Mesodermal cell (in vitro differentiated cells): Measurements from ENCODE around the gene RGMA.
"Not testable (repeated sequence)": the region's sequence is repeated elsewhere in the genome, so short reads cannot be mapped to it uniquely, and the experiment has no call there.

Experiments used
- H3K27ac ChIP-seq: 2 replicates; pipeline ENCODE4 v1.7.0; 2013; ENCODE audit warnings: mild to moderate bottlenecking, low read depth, low read length, moderate library complexity; ENCODE audit not compliant: severe bottlenecking
- H3K36me3 ChIP-seq: 2 replicates; pipeline ENCODE4 v1.7.1; 2013; ENCODE audit warnings: mild to moderate bottlenecking, low read length, moderate library complexity; ENCODE audit not compliant: control insufficient read depth, insufficient read depth
- H3K4me1 ChIP-seq: one replicate; pipeline ENCODE4 v1.7.1; 2013; ENCODE audit warnings: mild to moderate bottlenecking, low read length; ENCODE audit not compliant: insufficient read depth, control insufficient read depth, poor library complexity, severe bottlenecking
- H3K4me3 ChIP-seq: 2 replicates; pipeline ENCODE4 v1.7.0; 2013; ENCODE audit warnings: low read length, control low read depth, mild to moderate bottlenecking; ENCODE audit not compliant: insufficient read depth, poor library complexity, severe bottlenecking; ENCODE audit errors: extremely low read depth
- H3K9me3 ChIP-seq: 2 replicates; pipeline ENCODE4 v1.7.1; 2013; ENCODE audit warnings: mild to moderate bottlenecking, low read length, moderate library complexity; ENCODE audit not compliant: control insufficient read depth
- WGBS, 2 experiments: methylation state at CpG; one replicate each; pipeline ENCODE4 v1.1.5; 2013; ENCODE audit warnings: missing lambda C conversion rate in 2 of 2; ENCODE audit not compliant: insufficient coverage in 2 of 2; 5-methylcytosine and 5-hydroxymethylcytosine counted together

Gene RGMA

DNA sequence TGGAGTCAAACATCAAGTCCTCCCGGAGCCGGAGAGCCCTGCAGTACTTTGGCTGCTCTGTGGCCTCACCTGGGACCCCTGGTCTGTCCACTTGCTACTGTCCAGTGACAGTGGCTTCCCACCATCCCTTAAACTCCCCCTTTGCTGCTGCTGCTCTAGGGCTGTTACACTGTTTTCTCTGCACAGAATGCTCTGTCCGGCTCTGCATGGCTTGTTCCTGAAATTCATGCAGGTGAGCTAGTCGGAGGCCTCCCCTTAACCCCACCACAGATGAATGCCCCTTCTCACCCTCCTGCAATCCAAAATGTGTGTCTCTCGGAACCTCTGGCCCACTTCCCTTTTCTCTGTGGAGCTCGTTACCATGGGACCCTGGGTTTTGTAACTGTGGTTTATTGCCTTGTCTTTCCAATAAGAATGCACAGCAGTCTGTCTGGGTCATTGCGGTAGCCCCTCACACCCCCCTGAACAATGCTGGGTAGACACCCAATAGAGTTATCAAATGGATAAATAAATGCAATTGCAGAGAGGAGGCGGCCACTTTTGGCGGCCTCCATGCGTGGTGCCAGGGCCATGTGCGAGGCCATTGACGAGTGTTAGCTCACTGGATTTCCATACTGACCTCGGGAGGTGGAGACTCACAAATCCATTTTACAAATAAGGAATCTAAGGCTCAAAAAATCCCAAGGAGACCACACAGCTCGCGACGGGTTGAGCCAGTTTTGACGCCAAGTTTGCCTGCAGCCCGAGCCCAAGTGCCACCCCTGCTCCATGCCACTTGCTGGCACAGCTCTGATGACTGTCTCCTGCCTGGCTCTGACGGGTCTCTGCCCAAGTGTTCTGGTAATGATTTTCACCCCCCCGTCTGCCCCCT lies 48.5 kb downstream of the RGMA start:
- Histone ChIP-seq H3K9me3 (no peaks in the 10 kb centered on the region), H3K27ac (no peak overlapping the region), H3K36me3 (peaks cover 4% of the 10 kb centered on the region), H3K4me3 (no peak overlapping the region), H3K4me1 (no peaks in the 10 kb centered on the region)
- whole genome bisulfite sequencing, 2 experiments = 88 to 92% methylated on average over 17 to 19 of the region's 20 CpGs

DNA sequence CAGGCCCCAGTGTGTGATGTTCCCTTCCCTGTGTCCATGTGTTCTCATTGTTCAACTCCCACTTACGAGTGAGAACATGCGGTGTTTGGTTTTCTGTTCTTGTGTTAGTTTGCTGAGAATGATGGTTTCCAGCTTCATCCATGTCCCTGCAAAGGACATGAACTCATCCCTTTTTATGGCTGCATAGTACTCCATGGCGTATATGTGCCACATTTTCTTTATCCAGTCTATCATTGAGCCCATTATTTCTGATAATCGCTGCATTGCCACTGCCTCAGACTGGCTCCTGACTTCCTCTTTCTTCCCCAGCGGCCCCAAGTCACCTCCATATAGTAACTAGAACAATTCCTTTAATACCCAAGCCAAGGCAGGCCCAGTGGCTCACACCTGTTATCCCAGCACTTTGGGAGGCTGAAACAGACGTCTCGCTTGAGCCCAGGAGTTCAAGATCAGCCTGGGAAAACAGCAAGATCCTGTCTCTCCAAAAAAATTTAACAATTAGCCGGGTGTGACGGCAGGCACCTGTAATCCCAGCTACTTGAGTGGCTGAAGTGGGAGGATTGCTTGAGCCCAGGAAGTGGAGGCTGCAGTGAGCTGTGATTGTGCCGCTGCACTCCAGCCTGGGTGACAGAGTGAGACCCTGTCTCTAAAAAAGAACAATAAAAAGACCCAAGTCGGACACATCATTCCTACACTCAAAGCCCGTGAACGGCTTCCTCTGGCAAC lies 49.3 kb downstream of the RGMA start:
- not testable (repeated sequence) for H3K4me1 ChIP-seq

DNA sequence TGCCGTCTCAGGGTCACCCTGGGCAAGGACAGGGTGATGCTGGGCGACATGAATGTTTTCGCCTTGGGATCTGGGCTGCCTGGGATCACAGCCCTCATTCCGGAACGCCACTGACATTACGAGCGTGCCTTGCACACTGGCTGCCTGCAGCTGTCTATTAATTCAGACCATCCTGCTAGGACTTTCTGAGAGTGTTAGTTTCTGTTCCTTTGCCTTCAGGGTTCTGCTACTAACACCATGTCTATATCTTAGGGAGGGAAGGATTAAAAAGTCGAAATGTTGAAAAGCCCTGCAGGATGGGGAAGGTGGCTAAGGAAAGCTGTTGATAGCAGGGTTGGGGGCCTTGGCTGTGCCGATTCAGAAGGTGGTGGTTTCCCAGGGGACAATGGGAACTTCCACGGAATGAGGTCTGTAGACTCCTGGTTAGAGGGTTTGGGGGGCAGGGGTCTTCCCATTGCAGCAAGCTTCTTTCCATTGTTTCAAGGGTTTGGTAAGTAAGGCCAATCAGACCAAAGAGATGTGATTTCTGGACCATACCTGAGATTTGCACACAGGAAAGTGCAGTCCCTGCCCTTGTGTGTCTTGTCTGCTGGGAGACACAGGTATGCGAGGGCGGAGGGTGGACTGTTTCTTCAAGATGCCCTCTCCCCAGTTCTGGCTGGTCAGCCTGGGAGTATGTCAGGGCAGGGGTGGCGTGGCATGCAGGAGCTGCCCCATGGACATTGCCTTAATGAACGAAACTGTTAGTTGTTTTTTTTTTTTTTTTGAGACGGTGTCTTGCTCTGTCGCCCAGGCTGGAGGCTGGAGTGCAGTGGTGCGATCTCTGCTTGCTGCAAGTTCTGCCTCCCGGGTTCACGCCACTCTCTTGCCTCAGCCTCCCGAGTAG lies 50.9 kb downstream of the RGMA start:
- H3K9me3 ChIP-seq = no peaks in the 10 kb centered on the region
- 88 to 94% methylated on average over 10 to 16 of the region's 20 CpGs for WGBS, 2 experiments
- H3K27ac ChIP-seq = no peak overlapping the region
- no peaks in the 10 kb centered on the region for H3K4me1 ChIP-seq
- no peak overlapping the region for H3K4me3 ChIP-seq
- H3K36me3 ChIP-seq = no peaks in the 10 kb centered on the region

More for the DNA sequence above, 49.3 kb downstream of the RGMA start:
- not testable (repeated sequence) for H3K4me3 ChIP-seq, H3K27ac ChIP-seq, H3K36me3 ChIP-seq, H3K9me3 ChIP-seq
- 90 to 91% methylated on average over 10 to 11 of the region's 13 CpGs for WGBS, 2 experiments

DNA sequence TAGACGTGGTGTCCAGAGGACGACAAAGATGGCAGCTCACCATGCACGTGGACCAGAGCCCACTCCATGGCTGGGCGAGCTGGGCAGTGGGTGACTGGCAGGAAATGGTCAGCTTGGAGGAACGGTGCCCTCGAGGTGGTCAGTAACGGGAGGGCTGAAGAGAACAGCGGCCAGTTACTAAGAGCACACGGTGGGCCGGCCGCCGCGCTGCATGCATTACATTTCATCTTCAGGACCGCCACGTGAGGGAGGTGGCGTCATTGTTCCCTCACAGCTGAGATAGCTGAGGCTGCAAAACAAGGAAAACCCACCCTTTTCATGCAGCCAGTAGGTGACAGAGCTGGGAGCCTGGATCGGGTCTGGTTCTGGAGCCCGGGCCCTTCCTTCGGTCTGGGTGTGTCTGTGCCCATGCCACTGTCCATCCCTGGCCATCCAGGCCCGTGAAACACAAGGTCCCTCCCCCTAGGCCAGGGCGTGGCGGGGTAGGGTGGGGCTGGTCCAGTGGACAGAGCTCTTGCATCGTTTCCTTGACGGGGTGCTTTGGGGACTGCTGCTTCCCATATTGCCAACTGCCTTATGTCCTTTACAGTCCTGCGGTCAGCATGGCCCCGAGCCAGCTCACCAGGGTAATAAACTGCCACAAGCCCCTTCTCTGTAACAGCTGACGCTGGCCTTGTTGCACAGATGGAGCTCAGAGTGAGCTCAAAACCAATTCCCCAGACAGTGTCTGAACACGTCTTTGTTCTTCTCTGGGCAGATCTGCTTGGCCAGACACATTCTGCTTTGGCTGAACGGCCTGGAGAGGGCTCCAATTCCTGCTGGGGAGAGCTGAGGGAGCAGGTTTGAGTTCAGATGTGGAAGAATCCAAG lies 51.8 kb downstream of the RGMA start:
- H3K36me3 ChIP-seq = no peaks in the 10 kb centered on the region
- 89 to 93% methylated on average over 27 to 29 of the region's 29 CpGs for WGBS, 2 experiments
- H3K4me1 ChIP-seq = no peaks in the 10 kb centered on the region
- no peak overlapping the region for H3K4me3 ChIP-seq
- H3K9me3 ChIP-seq = no peaks in the 10 kb centered on the region
- no peak overlapping the region for H3K27ac ChIP-seq

DNA sequence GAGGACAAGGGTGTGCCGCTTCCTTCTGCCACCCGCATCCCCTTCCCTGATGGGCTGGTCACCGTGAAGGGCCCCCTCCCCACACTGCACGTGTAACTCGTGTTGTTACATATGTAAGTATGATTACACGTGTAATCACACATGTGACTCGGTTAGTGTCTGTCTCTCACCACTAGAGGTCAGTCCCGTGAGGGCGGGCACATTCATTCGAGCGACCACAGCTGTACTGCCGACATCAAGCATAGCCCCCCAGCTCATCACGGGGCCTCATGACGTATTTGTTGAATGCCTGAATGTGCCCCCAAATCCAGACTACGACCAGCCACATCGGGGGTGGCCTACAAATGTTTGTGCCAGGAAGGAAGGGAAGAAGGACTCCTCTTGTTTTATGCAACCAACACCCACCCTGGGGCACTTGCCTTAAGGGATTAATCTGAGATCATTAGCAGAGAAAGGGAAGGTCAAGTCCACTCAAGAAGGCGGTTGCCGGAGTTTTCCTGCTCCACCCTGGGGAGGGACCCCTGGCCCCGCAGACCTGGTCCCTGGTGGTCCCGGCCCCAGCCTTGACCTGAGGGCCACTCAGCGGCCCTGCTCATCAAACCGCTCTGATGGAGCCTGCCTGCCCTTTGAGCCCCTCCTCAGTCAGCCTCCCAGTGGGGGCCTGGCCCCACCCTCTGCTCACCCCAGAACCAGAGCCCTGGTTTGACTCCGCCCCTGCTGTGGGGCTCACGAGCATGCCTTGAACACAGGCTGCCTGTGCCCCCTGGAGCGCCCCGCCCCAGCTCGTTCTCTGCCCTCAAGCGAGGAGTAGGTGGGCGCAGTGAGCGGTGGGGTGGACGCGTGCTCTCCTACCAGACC lies 52.8 kb downstream of the RGMA start:
- Histone ChIP-seq H3K27ac (no peak overlapping the region), H3K36me3 (no peaks in the 10 kb centered on the region), H3K9me3 (no peaks in the 10 kb centered on the region), H3K4me1 (no peaks in the 10 kb centered on the region), H3K4me3 (no peak overlapping the region)
- 74 to 77% methylated on average over 24 of the region's 32 CpGs for WGBS, 2 experiments

DNA sequence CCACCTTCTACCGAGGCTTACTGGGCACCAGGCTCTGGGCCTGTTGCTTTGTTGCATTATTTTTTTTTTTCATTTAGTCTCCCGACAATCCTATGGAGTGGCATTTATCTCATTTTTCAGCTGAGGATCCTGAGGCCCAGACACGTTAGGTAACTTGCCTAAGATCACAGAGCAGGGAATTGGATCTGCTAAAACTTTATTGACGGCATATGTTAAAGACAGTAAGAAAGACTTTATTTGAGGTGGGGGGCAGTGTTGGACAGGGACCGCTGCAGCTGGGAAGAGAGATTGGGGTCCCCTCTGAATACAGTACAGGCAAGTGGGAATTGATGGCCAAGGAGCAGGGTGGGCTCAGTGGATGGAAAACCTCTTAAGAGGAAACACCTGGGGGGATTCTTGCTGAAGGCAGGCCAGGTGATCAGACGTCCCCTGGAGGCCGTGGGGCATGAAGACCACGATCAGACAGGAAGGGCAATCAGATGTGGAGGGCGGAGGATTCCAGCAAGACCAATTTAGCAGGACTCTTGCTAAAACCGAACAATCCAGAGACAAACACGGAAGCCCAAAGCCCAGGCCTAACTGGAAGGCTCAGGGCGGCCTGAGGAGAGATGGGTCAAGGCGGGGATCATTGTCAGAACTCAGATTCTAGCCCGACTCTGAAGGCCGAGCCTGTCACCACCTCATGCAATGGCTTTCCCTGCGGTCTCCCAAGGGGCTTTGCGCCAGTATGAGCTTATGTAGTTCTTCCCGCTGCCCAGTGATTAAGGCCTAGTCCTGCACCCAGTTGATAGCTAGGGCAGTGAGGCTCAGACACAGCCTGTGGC lies 53.7 kb downstream of the RGMA start:
- 83 to 85% methylated on average over 16 to 18 of the region's 18 CpGs for WGBS, 2 experiments
- no peaks in the 10 kb centered on the region for H3K9me3 ChIP-seq
- H3K36me3 ChIP-seq = no peaks in the 10 kb centered on the region
- H3K4me3 ChIP-seq = no peak overlapping the region
- no peak overlapping the region for H3K27ac ChIP-seq
- no peaks in the 10 kb centered on the region for H3K4me1 ChIP-seq

DNA sequence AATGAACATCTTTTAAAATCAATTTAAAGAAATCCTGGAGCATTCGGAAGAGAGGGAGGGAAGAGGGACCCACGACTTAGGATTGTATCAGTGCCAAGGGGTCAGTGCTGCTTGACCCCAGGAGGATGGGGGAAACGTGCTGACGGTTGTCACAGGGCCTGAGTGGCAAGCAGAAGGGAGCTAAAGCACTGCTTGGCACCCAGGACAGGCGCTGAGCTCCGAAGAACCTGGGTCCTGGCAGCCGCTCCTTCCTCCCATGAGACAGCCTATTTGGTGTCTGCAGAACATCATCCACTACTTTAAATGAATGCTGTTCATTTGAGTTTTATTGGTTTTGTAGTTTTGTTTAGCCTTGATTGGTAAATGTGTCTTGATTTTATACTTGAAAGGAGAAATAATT lies 54.5 kb downstream of the RGMA start:
- Histone ChIP-seq H3K4me3 (no peak overlapping the region), H3K36me3 (no peaks in the 10 kb centered on the region), H3K4me1 (no peaks in the 10 kb centered on the region), H3K27ac (no peak overlapping the region), H3K9me3 (no peaks in the 10 kb centered on the region)
- 93% methylated on average over 5 to 6 of the region's 7 CpGs for WGBS, 2 experiments

DNA sequence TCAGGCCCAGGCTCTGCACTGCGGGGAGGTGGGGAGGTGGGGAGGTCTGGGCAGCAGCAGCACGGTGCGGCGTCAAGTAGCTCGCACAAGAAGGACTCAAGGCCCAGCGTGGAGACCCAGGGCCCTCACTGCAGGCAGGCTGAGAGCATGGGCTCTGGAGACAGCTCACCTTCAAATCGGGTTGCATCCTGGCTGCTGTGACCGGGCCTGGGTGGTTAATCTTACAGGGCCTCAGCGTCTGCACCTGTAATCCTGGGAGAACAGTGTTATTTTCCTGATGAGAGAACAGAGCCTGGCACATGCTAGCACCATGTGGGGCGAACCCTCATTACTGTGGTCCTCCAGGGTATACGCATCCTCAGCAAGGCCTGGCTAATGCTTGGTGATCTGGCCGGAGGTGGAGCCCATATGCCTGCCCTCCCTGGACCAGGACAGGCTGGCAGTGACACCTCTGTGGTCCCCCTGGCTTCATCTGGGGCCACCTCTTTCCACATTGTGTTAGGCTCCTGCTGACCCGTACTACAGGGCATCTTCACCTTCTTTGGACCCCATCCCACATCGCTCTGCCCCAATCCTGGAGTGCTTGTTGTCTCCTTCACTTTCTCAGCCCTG lies 55.5 kb downstream of the RGMA start:
- Histone ChIP-seq H3K27ac (no peak overlapping the region), H3K9me3 (no peaks in the 10 kb centered on the region), H3K36me3 (no peaks in the 10 kb centered on the region), H3K4me3 (no peak overlapping the region), H3K4me1 (peaks cover 5% of the 10 kb centered on the region)
- 91 to 93% methylated on average over 14 of the region's 14 CpGs for WGBS, 2 experiments
